GM18861 (cell line): ENCODE measurements around the gene DNAJC25.
"Not testable (repeated sequence)": the region's sequence is repeated elsewhere in the genome, so short reads cannot be mapped to it uniquely, and the experiment has no call there.

Experiments
- ATAC-seq: cut with Tn5 transposase; IDR thresholded peaks from one replicate; pipeline ENCODE4 v1.9.1; 2021; ENCODE audit not compliant: unreplicated experiment

DNAJC25 gene

GRCh38 chr9:111663301-111663823, 32.2 kb downstream of the DNAJC25 start:
- ATAC-seq: no peak

GRCh38 chr9:111668026-111668573, 37.0 kb downstream of the DNAJC25 start:
- no peak for ATAC-seq

DNA sequence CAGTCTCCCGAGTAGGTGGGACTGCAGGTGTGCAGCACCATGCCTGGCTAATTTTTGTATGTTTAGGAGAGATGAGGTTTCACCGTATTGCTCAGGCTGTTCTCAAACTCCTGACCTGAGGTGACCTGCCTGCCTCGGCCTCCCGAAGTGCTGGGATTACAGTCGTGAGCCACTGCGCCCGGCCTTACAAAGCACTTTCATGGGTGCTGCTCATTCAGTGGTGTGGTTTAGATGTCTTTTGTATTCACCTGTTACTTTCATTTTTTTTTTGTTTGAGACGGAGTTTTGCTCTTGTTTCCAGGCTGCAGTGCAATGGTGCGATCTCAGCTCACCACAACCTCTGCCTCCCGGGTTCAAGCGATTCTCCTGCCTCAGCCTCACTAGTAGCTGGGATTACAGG, 37.5 kb downstream of the DNAJC25 start:
- not testable (repeated sequence) for ATAC-seq

DNA sequence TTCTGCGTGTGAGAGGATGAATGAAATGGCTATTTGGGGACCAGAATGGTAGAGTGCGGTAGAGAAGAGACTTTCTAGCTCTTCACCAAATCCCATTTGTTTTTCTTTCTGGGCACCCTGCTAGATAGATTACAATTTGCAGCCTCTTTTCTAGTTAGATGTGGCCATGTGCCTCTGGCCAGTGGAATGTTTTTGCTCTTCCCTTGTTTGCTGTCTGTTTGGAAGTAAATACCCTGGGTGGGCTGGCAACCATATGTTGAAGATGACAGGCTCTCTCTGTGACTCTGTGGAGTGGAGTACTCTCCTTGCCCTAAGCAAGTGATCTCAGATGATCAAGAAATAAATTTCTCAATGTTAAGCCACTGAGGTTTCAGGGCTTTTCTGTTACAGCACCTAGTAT, 43.2 kb downstream of the DNAJC25 start:
- ATAC-seq: no peak

DNA sequence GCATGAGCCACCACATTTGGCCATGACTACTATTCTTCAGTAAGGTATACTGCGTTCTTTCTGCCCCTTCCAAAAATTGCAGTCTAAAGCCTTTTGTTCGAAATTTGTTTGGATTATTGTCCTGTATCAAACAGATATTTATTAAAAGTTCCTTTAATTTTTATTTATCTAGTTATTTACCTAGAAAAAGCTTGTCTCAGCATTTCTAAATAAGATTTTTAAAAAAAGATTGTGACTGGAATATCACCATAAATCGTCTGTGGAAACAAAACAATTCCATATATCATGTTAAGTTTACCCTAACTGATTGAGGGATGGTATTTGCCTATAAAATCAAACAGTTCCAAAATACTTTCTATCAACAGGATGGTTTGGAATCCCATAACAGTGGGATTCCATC, 45.0 kb downstream of the DNAJC25 start:
- no peak for ATAC-seq

GRCh38 chr9:111678293-111678692, 47.2 kb downstream of the DNAJC25 start:
- ATAC-seq: no peak

GRCh38 chr9:111679199-111679598, 48.1 kb downstream of the DNAJC25 start:
- no peak for ATAC-seq

- ATAC-seq: no peak
These were observed 52.3 kb downstream of the DNAJC25 start for GRCh38 chr9:111683392-111683791.

DNA sequence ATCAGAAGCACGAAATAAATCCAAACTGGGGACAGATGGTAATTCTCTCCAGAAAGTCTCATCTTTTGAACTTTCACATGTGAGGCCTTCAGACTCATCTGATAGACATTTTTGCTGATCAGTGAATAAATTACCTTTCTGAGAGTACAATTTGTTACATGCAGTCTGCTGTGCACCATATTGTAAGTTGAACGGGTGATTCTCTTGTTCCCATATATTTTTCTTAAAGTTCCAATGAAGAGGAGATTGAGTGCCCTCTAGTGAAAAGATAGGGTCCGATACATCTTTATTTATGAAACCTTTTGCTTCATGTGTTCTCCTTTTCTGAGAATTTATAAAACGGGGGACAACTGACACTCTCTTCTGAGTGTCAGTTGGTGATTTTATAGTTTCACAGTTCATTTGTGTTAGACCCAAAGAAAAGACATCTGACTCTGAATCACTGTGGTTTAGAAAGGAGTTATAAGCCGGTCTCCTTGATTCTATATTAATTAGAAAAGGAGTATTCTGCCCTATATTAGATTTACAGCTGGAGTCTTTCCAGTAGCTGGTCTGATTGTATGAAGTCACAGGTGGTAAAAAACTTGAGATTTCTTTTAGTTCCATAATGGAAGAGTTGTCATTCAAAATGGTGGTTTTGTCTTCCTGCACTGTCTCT, 60.7 kb downstream of the DNAJC25 start:
- no peak for ATAC-seq

- no peak for ATAC-seq
These were observed 65.7 kb downstream of the DNAJC25 start for GRCh38 chr9:111696796-111697195.

DNA sequence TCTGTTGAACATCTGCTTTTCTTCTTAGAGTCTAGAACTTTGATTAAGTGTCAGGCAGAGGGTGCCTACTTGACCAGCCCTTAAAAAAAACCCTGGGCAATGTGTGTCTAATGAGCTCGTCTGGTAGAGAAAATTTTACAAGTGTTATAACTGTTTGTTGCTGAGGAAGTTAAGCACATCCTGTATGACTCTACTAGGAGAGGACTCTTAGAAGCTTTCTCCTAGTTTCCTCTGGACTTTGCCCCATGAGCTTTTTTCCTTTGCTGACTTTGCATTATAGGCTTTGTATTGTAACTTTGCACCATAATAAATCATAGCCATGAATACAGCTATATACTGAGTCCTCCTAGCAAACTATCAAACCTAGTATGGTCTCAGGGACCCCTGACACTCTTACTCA, 69.6 kb downstream of the DNAJC25 start:
- no peak for ATAC-seq
